C4-2B (cell line): ENCODE measurements around the gene SCAI.

Experiments
- CTCF ChIP-seq: fragments of 450-650 bp; conservative IDR thresholded peaks from 2 replicates; pipeline ENCODE4 v1.5.1; 2017; ENCODE audit warnings: mild to moderate bottlenecking
- ZFX ChIP-seq: fragments of 450-650 bp; IDR thresholded peaks from 2 replicates; pipeline ENCODE4 v1.6.1; 2017

GRCh38 chr9:124899845-124900244 is 243.5 kb downstream of the SCAI start:
- TF ChIP-seq ZFX (no peak), CTCF (no peak)
